Activated CD4-positive, alpha-beta T cell treated with anti-CD3 and anti-CD28 coated beads, Interleukin-2, amount 50 U/mL, for 24 hours (primary cell): Measurements from ENCODE around the gene CDH13.

ENCODE experiments used
- DNase-seq, 2 donors: peaks; one replicate each; pipeline ENCODE4 v3.0.0-alpha.2; 2020; ENCODE audit warnings: low read depth in 1 of 2, low spot score in 1 of 2

CDH13 gene

GRCh38 chr16:83587201-83587600 lies 960.4 kb downstream of the CDH13 start:
- DNase-seq, result no peak

GRCh38 chr16:83588070-83588469 lies 961.3 kb downstream of the CDH13 start:
- no peak for DNase-seq

GRCh38 chr16:83589576-83589975 lies 962.8 kb downstream of the CDH13 start:
- no peak for DNase-seq

GRCh38 chr16:83592778-83593177 lies 966.0 kb downstream of the CDH13 start:
- no peak for DNase-seq

GRCh38 chr16:83599789-83600462 lies 973.2 kb downstream of the CDH13 start:
- no peak for DNase-seq

- DNase-seq, result no peak
These were observed 976.3 kb downstream of the CDH13 start for GRCh38 chr16:83602761-83603722.

- no peak for DNase-seq
These were observed 977.2 kb downstream of the CDH13 start for GRCh38 chr16:83603723-83604570.

- DNase-seq, result no peak
These were observed 979.8 kb downstream of the CDH13 start for GRCh38 chr16:83606486-83607030.

GRCh38 chr16:83609178-83609577 lies 982.4 kb downstream of the CDH13 start:
- DNase-seq, result no peak

- DNase-seq, result no peak
These were observed 988.6 kb downstream of the CDH13 start for GRCh38 chr16:83615141-83615952.

GRCh38 chr16:83615953-83616350 lies 989.2 kb downstream of the CDH13 start:
- DNase-seq, result no peak

- DNase-seq, result no peak
These were observed 992.8 kb downstream of the CDH13 start for GRCh38 chr16:83619381-83620150.

GRCh38 chr16:83622010-83622409 lies 995.2 kb downstream of the CDH13 start:
- DNase-seq, result no peak

- no peak for DNase-seq
These were observed 996.4 kb downstream of the CDH13 start for GRCh38 chr16:83623091-83623730.

- DNase-seq, result no peak
These were observed 997.1 kb downstream of the CDH13 start for GRCh38 chr16:83623892-83624291.

GRCh38 chr16:83624429-83625120 lies 997.8 kb downstream of the CDH13 start:
- DNase-seq, result no peak

- DNase-seq, result no peak
These were observed 999.4 kb downstream of the CDH13 start for GRCh38 chr16:83626204-83626603.

GRCh38 chr16:83626676-83627075 lies 999.9 kb downstream of the CDH13 start:
- DNase-seq, result no peak
